Measurements from ENCODE around the gene MED28. TPM values are rescaled to one million over a fixed set of nuclear protein-coding genes. Genes with fewer than 3 reads are reported as not detected.
"Not testable (repeated sequence)": the region's sequence is repeated elsewhere in the genome, so short reads cannot be mapped to it uniquely, and the experiment has no call there.

Gene MED28
- 23.4 TPM for total RNA-seq
- long read RNA-seq, full-length matches to known transcripts: 22 of 25 reads
- long read RNA-seq, partial matches to known transcripts: 0 of 25 reads
- long read RNA-seq, other reads (novel, unspliced or antisense): 3 of 25 reads

GRCh38 chr4:17614416-17615299 lies at the start of gene MED28:
MED28 (plus strand) TSS chr4:17614641; CDS start chr4:17614655, 14 bp downstream.
- intact Hi-C loops (cut with micrococcal nuclease): no loop called here
- peak; percentile 98 for ATAC-seq

GRCh38 chr4:17565846-17566245 lies 48.6 kb upstream of the MED28 start:
- DNase-seq (no peak), ATAC-seq (no peak)
- intact Hi-C loops (cut with micrococcal nuclease): no loop called here

More at GRCh38 chr4:17614416-17615299, at the start of gene MED28:
- DNase-seq: peak; percentile 98

GRCh38 chr4:17567271-17567670 lies 47.2 kb upstream of the MED28 start:
- no peak for DNase-seq
- intact Hi-C loops (cut with micrococcal nuclease): no loop called here
- no peak for ATAC-seq

GRCh38 chr4:17574206-17574605 lies 40.2 kb upstream of the MED28 start:
- intact Hi-C loops (cut with micrococcal nuclease): loop anchor here (10.0 kb wide), 1 partner anchor 1869 kb away; the partner anchor contains the start of gene BST1
- ATAC-seq: no peak

GRCh38 chr4:17575177-17575576 lies 39.3 kb upstream of the MED28 start:
- DNase-seq, ATAC-seq: not testable (repeated sequence)
- intact Hi-C loops (cut with micrococcal nuclease): loop anchor here (10.0 kb wide), 1 partner anchor 1870 kb away; the partner anchor contains the start of gene BST1

More at GRCh38 chr4:17574206-17574605, 40.2 kb upstream of the MED28 start:
- DNase-seq: no peak

GRCh38 chr4:17576932-17577664 lies 37.3 kb upstream of the MED28 start, which contains the start of gene LAP3:
LAP3 (plus strand) TSS chr4:17577198; CDS start chr4:17577466, 268 bp downstream.
- ATAC-seq (peak; percentile 99), DNase-seq (peak; percentile 99)

GRCh38 chr4:17577665-17578481 lies 36.6 kb upstream of the MED28 start:
- ATAC-seq (peak; percentile 17), DNase-seq (peak; percentile 50)
- intact Hi-C loops (cut with micrococcal nuclease): loop anchor here (10.0 kb wide), 1 partner anchor 1873 kb away; the partner anchor contains the start of gene BST1

More at GRCh38 chr4:17576932-17577664, 37.3 kb upstream of the MED28 start, which contains the start of gene LAP3:
- intact Hi-C loops (cut with micrococcal nuclease): loop anchor here (10.0 kb wide), 1 partner anchor 1872 kb away; the partner anchor contains the start of gene BST1

GRCh38 chr4:17578482-17578891 lies 36.0 kb upstream of the MED28 start:
- intact Hi-C loops (cut with micrococcal nuclease): loop anchor here (10.0 kb wide), 1 partner anchor 1874 kb away; the partner anchor contains the start of gene BST1
- DNase-seq (no peak), ATAC-seq (no peak)

GRCh38 chr4:17580969-17581368 lies 33.5 kb upstream of the MED28 start:
- no peak for ATAC-seq
- DNase-seq: no peak
- intact Hi-C loops (cut with micrococcal nuclease): no loop called here

GRCh38 chr4:17583276-17583675 lies 31.2 kb upstream of the MED28 start:
- no peak for DNase-seq
- no peak for ATAC-seq
- intact Hi-C loops (cut with micrococcal nuclease): no loop called here

- DNase-seq: no peak
- intact Hi-C loops (cut with micrococcal nuclease): no loop called here
- ATAC-seq: no peak
Measured at GRCh38 chr4:17583941-17584340, 30.5 kb upstream of the MED28 start.

- ATAC-seq: no peak
- intact Hi-C loops (cut with micrococcal nuclease): no loop called here
- no peak for DNase-seq
Measured at GRCh38 chr4:17584521-17585213, 29.8 kb upstream of the MED28 start.

- intact Hi-C loops (cut with micrococcal nuclease): no loop called here
- no peak for ATAC-seq
- DNase-seq: no peak
Measured at GRCh38 chr4:17587094-17587822, 27.2 kb upstream of the MED28 start.

- no peak for DNase-seq
- no peak for ATAC-seq
- intact Hi-C loops (cut with micrococcal nuclease): no loop called here
Measured at GRCh38 chr4:17589355-17589754, 25.1 kb upstream of the MED28 start.

GRCh38 chr4:17595471-17596005 lies 18.9 kb upstream of the MED28 start:
- intact Hi-C loops (cut with micrococcal nuclease): no loop called here
- DNase-seq: no peak

GRCh38 chr4:17597517-17597916 lies 16.9 kb upstream of the MED28 start:
- no peak for ATAC-seq
- intact Hi-C loops (cut with micrococcal nuclease): no loop called here

More at GRCh38 chr4:17595471-17596005, 18.9 kb upstream of the MED28 start:
- ATAC-seq: peak; percentile 27

GRCh38 chr4:17599826-17600225 lies 14.6 kb upstream of the MED28 start:
- ATAC-seq (no peak), DNase-seq (no peak)
- intact Hi-C loops (cut with micrococcal nuclease): no loop called here

More at GRCh38 chr4:17597517-17597916, 16.9 kb upstream of the MED28 start:
- no peak for DNase-seq
